Fibroblast of skin of left biceps (primary cell): ENCODE results near the gene GAS7.

Experiments
- DNase-seq, 2 experiments: peaks; one replicate each; pipeline ENCODE4 v3.0.0-alpha.2; 2013; ENCODE audit warnings: low read depth in 2 of 2

Gene GAS7

DNA sequence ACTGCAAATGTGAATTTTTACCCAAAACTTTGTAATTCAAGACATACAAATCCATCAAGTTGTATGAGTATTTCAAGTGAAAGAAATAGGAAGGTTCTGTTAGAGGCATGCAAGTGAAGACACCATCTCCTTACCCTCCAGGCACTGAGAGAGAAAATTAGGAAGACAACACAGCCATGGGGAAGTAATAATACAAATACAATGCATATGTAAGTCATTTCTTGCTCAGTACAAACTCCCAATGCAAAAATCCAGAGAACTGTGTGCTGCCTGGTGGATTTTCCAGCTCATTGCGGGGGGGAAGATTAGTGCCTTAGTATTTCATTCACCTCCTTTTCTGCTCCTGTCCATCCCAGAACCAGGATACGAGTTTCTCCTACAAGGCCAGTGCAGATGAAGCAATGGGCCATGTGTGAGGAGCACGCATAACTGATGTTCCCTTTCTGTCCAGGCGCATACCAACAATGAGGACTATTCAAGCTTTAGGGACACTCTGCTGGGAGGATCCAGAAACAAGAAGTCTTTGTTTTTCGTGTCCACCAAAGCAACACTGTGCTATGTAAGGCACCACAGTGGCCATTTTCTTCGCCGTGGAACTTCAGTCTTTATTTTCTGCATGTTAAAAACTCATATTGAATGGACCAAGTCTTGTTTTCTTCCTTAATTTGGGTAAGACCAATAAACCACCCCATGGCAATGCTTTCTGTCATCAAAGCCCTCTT, 149.6 kb downstream of the GAS7 start:
- DNase-seq: no peak

DNA sequence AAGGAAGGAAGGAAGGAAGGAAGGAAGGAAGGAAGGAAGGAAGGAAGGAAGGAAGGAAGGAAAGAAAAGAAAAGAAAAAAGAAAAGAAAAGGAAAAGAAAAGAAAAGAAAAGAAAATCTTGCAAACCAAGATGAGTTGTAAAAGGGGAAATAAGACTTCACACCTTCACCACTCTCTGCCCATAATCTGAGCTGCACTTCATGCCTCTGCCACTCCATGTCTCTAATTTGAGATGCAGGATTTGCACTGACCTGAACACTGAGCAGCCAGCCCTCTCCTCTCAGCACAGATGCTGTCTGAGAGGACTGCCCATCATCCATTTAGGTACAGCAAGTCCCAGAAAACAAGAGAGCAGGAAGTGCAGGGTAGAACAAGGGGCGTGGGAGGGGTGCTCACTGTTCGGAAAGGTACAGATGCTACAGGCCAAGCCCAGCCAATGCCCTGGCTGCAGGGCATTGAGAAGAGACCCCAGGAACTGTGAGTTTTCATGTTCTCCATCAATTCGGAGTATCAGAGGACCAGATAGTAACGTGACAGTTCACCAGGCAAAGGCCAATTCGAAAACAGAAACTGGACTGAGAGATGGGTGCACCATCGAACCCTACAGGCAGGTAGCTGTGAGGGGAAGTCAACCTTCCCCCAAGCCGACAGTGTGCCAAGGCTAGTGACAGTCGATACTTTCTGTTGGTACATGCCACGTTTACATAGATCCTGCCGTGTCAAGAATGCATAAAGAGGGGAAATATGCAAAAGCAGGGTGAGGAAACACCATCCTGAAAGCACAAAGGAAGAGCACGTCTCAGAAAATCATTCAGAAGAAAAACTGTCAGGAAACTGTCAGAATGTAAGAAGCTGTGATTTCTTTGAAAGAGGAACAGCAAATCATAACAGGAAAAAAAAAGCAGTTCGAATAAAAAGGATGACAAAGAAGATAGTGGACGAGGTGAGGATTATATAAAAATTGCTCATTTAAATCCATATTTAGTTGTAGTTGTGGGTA, 151.3 kb downstream of the GAS7 start:
- no peak for DNase-seq

DNA sequence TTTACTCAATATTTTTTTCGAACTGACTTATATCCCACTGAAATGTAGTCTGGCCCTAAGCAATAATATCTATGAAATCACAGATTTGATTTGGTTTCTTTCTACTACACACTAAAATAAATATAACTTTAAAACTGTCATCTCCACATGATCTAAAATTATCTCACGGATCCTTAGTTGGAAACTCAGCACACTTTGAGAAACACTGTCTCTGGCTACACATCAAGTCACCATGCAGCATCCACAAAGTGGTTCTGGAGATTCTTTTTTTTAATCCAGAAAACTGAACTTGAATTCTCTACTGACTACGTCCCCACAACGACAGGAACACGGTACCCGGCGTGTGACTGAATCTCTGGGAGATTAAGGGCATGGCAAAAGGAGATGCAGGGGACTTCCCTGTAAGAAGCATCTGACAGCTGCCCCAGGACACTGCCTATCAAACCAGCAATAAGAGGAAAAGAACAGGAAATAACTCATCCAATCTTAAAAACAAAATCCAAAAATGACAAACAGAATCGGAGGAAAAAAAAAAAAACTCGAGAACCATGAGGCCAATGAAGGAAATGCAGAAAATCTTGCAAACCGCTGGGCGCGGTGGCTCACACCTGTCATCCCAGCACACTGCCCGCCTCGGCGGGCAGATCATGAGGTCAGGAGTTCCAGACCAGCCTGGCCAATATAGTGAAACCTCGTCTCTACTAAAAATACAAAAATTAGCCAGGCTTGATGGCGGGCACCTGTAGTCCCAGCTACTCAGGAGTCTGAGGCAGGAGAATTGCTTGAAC, 152.3 kb downstream of the GAS7 start:
- DNase-seq: no peak

- no peak for DNase-seq
These were observed 155.7 kb downstream of the GAS7 start for GRCh38 chr17:10042589-10043244.

GRCh38 chr17:10041916-10042588, 156.4 kb downstream of the GAS7 start:
- no peak for DNase-seq

DNA sequence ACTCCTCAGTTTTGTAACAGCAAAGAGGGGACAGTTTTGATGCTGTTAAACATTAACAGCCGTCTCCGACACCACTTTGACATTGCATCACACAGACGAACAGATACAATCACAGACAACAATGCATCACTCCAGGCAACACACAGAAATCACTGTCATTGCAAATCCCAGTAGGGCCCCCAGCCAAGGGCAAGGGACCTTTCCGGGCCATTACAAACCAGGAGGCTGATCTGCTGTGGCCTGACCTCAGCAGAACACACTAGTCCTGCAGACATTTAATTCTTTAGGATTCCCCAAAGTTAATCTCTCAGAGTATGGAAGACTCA, 157.2 kb downstream of the GAS7 start:
- DNase-seq: no peak

DNA sequence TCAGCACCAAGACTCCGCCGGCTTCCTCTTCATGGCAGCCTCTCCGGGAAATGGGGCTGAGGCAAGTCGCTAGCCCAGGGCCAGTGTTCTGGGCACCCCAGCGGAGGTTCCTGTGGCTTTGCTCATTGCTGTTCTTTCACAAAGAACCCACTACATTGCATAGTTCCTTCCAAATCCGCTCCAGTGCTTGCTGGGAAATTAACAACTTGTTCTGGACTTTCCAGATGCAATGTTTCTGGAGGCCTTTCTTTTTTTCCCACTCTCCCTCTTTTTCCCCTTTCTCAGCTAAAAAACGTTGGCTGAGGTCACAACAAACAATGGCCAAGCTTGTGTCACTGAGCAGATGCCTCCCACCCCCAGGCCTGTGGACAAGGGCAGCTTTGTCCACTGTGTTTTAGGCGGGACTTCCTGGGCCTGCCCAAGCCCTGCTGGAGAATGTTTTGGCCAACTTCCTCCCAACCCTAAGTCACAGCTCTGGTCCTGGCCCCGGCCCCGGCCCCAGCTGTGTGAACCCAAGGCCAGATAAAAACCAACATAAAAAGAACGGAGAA, 161.8 kb downstream of the GAS7 start:
- no peak for DNase-seq

DNA sequence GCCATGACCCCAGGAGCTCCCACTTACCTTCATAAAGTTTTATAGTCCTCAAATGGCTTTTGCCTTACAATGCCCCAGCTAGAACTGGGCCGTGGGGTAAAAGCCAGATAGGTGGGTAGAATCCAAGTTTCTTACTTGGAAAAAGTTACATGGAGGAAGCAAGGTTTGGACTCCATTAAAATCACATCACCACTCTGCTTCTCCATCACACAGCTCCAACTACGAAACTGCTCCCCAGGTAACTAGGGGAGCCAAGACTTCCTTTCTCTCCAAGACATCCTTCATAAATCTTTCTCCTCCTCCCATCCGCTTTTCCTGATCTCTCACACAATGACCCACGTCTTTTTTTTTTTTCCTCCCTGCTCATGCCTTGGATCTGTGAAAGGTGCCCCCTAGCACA, 162.5 kb downstream of the GAS7 start:
- no peak for DNase-seq

GRCh38 chr17:10034719-10035475, 163.5 kb downstream of the GAS7 start:
- peak in 1 of 2 experiments; percentile 34 for DNase-seq

DNA sequence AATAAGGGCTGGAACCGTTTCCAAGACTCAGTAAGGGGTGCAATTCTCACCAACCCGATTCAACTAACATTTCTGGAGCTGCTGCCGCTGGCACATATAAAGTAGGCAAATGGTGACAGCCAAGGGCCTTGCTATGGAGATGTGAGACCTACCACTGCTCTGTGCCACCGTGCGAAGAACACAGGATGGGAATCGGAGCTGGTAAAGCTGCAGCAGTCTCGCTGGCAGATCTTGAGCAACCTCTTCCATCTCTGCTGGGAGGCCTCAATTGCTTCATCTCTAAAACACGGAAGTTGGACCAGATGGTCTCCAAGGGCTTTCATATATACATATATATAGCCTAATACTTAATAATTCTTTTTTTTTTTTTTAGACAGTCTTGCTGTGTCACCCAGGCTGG, 164.4 kb downstream of the GAS7 start:
- DNase-seq: peak; percentile 42 to 48

DNA sequence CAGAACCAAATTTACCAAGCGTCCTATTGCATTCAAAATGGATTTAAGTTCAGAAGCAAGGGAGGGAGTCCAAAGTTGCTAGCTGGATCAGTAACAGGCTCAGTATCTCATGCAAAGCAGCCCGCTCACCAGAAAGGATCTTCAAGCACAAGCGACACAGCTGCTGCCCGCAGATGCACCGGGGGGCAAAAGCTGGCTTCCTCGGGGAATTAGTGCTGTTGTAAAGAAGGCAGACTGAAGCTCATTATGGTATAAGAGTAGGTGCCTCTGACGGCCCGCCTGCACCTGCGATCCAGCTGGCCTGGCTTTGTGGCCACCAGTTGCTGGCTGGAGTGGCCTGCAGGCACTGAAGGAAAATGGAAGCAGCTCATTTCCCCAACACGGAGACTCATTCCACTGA, 165.0 kb downstream of the GAS7 start:
- no peak for DNase-seq

DNA sequence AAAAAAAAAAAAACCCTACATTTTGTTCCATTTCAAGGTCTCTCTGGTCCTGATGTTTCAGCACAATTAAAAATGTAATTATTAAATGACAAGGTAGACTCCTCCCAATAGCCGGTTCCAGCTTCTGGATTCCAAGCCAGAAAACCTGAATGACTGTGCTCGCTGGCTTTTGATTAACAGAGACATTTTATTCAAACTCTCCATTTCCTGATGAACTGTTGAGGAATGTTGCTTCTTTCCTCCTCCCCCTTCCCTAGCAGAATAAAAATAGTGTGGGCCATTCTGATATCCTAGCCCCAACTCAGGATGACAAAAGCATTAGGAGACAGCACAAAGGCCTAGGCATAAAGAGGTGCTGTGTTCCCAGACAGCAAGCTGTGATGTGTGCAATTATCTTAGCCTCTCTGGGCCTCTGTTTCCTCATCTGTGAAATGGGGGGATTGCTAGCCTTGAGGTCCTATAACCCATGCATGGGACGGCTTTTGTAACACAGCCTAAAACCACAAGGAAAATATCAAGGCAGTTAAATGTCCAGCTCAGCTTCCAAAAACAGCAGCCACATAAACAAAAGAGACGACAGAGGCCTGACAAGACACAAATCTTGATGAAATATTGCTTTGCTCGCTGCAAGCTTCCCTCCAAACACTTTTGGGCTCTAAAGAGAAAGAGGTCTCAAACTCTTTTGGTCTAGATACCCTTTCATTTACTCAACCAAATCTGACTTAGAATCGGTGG, 166.1 kb downstream of the GAS7 start:
- DNase-seq: no peak

DNA sequence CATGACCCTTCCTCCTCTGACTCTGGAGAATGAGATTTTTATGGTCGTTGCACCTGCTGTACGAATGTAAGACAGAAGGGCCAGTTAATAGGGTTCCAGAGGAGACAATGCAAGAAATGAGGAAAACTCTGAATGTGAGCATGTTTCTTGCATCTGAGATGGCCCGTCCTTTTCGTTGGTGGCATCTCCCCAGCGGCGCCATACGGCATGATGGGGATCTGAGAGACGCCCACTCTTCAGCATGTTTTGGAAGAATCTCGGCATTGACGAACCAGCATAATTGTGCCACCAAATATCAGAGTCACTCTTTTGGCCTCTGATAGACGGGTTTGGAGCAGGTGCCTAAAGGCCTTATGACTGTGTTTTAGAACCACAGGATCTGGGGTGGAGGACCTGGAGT, 166.8 kb downstream of the GAS7 start:
- no peak for DNase-seq

DNA sequence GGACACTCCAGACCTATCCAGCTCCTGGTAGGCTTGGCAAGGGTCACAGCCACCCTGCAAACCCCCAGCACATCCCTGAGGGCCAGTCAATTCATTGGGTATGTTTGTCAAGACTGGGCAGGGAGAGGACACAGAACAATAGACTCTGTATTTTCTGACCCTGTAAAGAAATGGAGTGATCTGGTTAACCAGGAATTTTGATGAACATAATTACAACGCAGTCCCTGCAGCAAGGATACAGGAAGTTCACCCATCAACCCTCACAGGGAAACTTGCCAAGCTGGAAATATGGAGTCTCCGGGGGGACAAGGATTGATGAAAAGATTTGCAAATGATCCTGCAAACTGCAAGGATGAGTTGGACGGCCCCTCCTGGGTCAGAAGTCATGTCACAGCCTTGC, 167.3 kb downstream of the GAS7 start:
- no peak for DNase-seq

DNA sequence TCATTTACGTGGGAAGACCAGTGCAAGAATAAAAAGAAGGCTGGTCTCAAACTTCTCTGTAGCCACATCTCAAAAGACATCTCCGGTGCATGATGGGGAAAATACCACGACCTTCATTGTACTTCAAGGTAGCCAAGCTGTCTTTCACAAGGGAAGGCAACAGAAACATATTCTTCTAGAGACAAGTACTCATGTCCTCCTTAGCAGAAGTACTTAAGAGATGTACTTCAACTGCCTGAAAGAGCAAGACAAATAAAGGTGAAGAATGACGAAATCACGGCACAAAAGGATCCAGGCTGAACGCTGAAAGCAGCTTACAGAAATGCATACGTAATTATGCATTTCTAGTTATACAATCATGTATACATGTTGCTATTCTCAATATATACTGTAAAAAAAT, 169.3 kb downstream of the GAS7 start:
- no peak for DNase-seq

- DNase-seq: no peak
These were observed 172.2 kb downstream of the GAS7 start for GRCh38 chr17:10025976-10026901.

GRCh38 chr17:10025224-10025623, 173.2 kb downstream of the GAS7 start:
- DNase-seq: no peak

- no peak for DNase-seq
These were observed 176.0 kb downstream of the GAS7 start for GRCh38 chr17:10022416-10022815.
